Heart right ventricle (tissue), 16 donors: ENCODE results near the gene MBD3L4. TPM values are rescaled to one million over a fixed set of nuclear protein-coding genes. Genes with fewer than 3 reads are reported as not detected.
"Not testable (repeated sequence)": the region's sequence is repeated elsewhere in the genome, so short reads cannot be mapped to it uniquely, and the experiment has no call there.

Experiments
- ATAC-seq, 8 donors: fragments of 200-7000 bp; cut with Tn5 transposase; one replicate each; pipeline ENCODE4 v1.9.1; 2020; ENCODE audit warnings: mild to moderate bottlenecking in 8 of 8, moderate library complexity in 8 of 8, moderate number of reproducible peaks in 1 of 8
- DNase-seq, 2 donors: peaks; one replicate each; pipeline ENCODE4 v3.0.0-alpha.2; 2020
- H3K27ac ChIP-seq, 10 donors: fragments of 200-600 bp; sonication (generic) in 2 of 10; one replicate each; pipeline versions ENCODE4 v1.5.0 to v1.8.0; 2020 to 2022; ENCODE audit warnings: mild to moderate bottlenecking in 3 of 10
- H3K27me3 ChIP-seq, 7 donors: fragments of 200-600 bp; one replicate each; pipeline ENCODE4 v1.8.0; 2021 to 2022; ENCODE audit warnings: mild to moderate bottlenecking in 2 of 7
- H3K36me3 ChIP-seq, 9 donors: fragments of 200-600 bp; sonication (generic) in 1 of 9; one replicate each; pipeline versions ENCODE4 v1.5.0 to v1.8.0; 2020 to 2022; ENCODE audit warnings: mild to moderate bottlenecking in 2 of 9
- H3K4me1 ChIP-seq, 9 donors: fragments of 200-600 bp; sonication (generic) in 1 of 9; one replicate each; pipeline versions ENCODE4 v1.5.0 to v1.8.0; 2020 to 2022; ENCODE audit warnings: mild to moderate bottlenecking in 4 of 9
- H3K4me3 ChIP-seq, 10 donors: fragments of 200-600 bp; sonication (generic) in 2 of 10; one replicate each; pipeline versions ENCODE4 v1.5.0 to v1.8.0; 2020 to 2022; ENCODE audit warnings: mild to moderate bottlenecking in 7 of 10, moderate library complexity in 2 of 10
- H3K9me3 ChIP-seq, 11 donors: fragments of 200-600 bp in 10 of 11; sonication (generic) in 2 of 11; one replicate each; pipeline versions ENCODE4 v1.5.0 to v1.8.0; 2013 to 2022; ENCODE audit warnings: mild to moderate bottlenecking in 2 of 11, control low read depth in 1 of 11, moderate library complexity in 1 of 11
- WGBS, 2 donors: extraction: QIAGEN DNeasy Blood & Tissue Kit; methylation state at CpG; one replicate each; pipeline ENCODE4 v1.1.7; 2013; ENCODE audit warnings: inconsistent platforms in 1 of 2; 5-methylcytosine and 5-hydroxymethylcytosine counted together
- intact Hi-C, 10 donors: fragments of 100-400 bp; cut with DNase I; formaldehyde crosslinking; loops; one replicate each; pipeline versions ENCODE4 v1.11.1 to v1.14.2; 2022
- long read RNA-seq, 3 donors: library from polyadenylated mRNA; unstranded; transcript quantifications; one replicate each; pipeline ENCODE4 v2.0.0, GENCODE V29; 2020 to 2021
- polyA plus RNA-seq, 2 donors: library from polyadenylated mRNA; stranded (reverse); fragments of 200-250 nt; gene quantifications; one replicate each; pipeline ENCODE4 v1.2.3, GENCODE V29; 2013
- total RNA-seq, 10 donors: library from RNA; stranded (reverse); fragmentation: NEBNext Ultra II Directional in 3 of 10; extraction: Animal tissue kit (Norgen Biotek cat#: 25700) in 3 of 10; gene quantifications; one replicate each; pipeline versions ENCODE4 v1.2.1 to v1.2.4, GENCODE V29; 2021 to 2023
- TF ChIP-seq, protein P1 (sequence below), 9 donors: fragments of 200-600 bp; sonication (generic) in 2 of 9; IDR thresholded peaks; one replicate each; pipeline versions ENCODE4 v1.5.0 to v1.8.0; 2021 to 2022; ENCODE audit warnings: antibody characterized with exemption in 9 of 9, mild to moderate bottlenecking in 5 of 9, moderate library complexity in 1 of 9
- donor health status: Arrhythmogenic right ventricular cardiomyopathy.
- donor health status: ischemic (EF 13 %, LVEDD 7.1; RV severe dilation, severe dysfunction).
- donor health status: healthy with polysubstance abuse.
- donor health status: DM: no; HTN: yes; CAD: no.
- donor health status: DM: no; HTN: no; CAD: no.
- donor health status: ischemic (EF 25% LVEDD 6.9; RV normal size, moderate dysfunction).
- donor health status: ischemic (EF 25% LVEDD 5.7; RV mildly dilated, moderate dysfunction).
- donor health status: healthy.
- donor health status: DM: yes; HTN: yes; CAD: no.
- donor health status: Ischemic cardiomyopathy.
- donor health status: ischemic (EF 35%, LVEDD 5.7; RV mildly dilated, moderate dysfunction).
- donor health status: nonischemic (EF 11% LVEDD 7.7; RV severe dilation, severe dysfunction).
- donor health status: DM: yes; HTN: yes; CAD: no.
- donor health status: PGD.
- donor health status: ischemic (EF 29% LVEDD 5.4; RV normal size, mild dysfunction).
- donor health status: nonischemic (EF 23%, LVEDD 6.1; RV moderate dilation, normal function).

The MBD3L4 gene
- total RNA-seq (not detected), polyA plus RNA-seq (not detected)
- long read RNA-seq, donor 1: 0 reads
- long read RNA-seq, donor 2: 0 reads
- long read RNA-seq, donor 3: 0 reads

DNA sequence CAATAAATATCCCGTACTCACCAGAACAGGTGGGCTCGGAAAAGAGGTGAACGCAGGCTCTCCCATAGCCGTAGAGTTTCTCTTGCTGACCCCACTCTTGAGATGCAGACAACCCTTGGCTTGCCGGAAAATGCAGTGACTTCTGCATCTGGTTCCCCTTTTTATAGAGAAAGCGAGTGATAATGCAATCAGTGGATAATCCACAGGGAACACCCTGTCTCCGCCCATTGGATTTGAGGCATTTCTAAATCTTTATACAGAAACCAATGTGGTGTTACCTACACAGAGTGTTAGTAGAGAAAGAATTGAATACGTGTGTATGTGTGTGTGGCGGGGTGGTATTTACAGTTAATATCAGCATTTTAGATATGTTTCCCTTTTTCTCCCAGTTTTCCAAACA is at the start of gene MBD3L4:
Gene MBD3L4 (minus strand): TSS at position 101 of the 400 bp plus-strand sequence. CDS start 35 bp downstream, at position 66.
- H3K9me3 ChIP-seq, H3K27me3 ChIP-seq, DNase-seq, H3K4me1 ChIP-seq, intact Hi-C loops, H3K4me3 ChIP-seq, ATAC-seq, H3K36me3 ChIP-seq, H3K27ac ChIP-seq: not testable (repeated sequence)
- WGBS, 2 donors: no CpG with 5 or more reads among the region's 9 CpGs

DNA sequence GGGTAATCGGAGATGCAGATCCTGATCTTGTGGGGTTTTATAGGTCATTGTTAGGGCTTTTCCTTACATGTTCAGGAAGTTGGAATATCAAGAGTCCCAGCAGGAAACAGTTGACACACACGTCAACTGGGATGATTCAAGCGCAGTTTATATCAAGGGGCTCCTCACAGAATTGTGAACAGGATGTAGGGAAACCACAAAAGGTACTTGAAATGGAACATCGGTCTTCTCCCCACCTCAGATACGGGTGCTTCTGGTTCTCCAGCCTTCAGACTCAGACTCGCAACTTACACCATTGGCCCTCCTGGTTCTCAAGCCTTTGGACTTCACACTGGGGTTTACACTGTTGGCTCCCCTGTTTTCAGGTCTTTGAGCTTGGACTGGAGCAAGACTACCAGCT is 49.0 kb upstream of the MBD3L4 start:
- TF ChIP-seq, protein P1, sequence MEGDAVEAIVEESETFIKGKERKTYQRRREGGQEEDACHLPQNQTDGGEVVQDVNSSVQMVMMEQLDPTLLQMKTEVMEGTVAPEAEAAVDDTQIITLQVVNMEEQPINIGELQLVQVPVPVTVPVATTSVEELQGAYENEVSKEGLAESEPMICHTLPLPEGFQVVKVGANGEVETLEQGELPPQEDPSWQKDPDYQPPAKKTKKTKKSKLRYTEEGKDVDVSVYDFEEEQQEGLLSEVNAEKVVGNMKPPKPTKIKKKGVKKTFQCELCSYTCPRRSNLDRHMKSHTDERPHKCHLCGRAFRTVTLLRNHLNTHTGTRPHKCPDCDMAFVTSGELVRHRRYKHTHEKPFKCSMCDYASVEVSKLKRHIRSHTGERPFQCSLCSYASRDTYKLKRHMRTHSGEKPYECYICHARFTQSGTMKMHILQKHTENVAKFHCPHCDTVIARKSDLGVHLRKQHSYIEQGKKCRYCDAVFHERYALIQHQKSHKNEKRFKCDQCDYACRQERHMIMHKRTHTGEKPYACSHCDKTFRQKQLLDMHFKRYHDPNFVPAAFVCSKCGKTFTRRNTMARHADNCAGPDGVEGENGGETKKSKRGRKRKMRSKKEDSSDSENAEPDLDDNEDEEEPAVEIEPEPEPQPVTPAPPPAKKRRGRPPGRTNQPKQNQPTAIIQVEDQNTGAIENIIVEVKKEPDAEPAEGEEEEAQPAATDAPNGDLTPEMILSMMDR (IDR thresholded peaks at IDR 0.05): no peak
- DNase-seq (no peak), ATAC-seq (no peak)
- 96 to 97% methylated on average over 6 of the region's 6 CpGs for WGBS, 2 donors
- Histone ChIP-seq H3K4me3 (no peak overlapping the region), H3K36me3 (peaks cover 2 to 80% (median 12%) of the 10 kb centered on the region in 9 donors), H3K27ac (no peak overlapping the region), H3K4me1 (no peaks in the 10 kb centered on the region), H3K9me3 (peaks cover 3 to 100% (median 69%) of the 10 kb centered on the region in 11 donors), H3K27me3 (no peaks in the 10 kb centered on the region)
- intact Hi-C loops: no loop called here

DNA sequence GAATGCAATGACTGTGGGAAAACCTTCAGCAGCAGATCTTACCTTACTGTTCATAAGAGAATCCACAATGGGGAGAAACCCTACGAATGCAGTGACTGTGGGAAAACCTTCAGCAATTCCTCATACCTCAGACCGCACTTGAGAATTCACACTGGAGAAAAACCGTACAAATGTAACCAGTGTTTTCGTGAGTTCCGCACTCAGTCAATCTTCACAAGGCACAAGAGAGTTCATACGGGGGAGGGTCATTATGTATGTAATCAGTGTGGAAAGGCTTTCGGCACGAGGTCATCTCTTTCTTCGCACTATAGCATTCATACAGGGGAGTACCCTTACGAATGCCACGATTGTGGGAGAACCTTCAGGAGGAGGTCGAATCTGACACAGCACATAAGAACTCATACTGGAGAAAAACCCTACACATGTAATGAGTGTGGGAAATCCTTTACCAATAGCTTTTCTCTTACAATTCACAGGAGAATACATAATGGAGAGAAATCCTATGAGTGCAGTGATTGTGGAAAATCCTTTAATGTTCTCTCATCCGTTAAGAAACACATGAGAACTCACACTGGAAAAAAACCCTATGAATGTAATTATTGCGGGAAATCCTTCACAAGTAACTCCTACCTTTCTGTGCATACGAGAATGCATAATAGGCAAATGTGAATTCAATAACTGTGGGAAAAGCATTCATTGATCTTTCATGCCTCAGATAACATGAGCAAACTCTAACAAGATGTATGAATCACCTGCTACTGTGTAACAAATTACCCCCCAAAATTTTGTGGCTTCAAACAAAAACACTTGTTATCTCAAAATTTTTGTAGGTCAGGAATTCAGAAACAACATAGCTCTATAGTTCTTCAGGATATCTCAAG is 43.3 kb upstream of the MBD3L4 start:
- no peaks in the 10 kb centered on the region for H3K4me1 ChIP-seq
- peaks cover 28 to 100% (median 67%) of the 10 kb centered on the region in 9 donors for H3K36me3 ChIP-seq
- H3K27ac ChIP-seq: no peak overlapping the region
- 98% methylated on average over 15 of the region's 15 CpGs for WGBS, 2 donors
- intact Hi-C loops: no loop called here
- H3K9me3 ChIP-seq: peaks cover 19 to 100% (median 99%) of the 10 kb centered on the region in 11 donors
- no peak overlapping the region for H3K4me3 ChIP-seq
- H3K27me3 ChIP-seq: no peaks in the 10 kb centered on the region
- DNase-seq (no peak), ATAC-seq (no peak)
- TF ChIP-seq, protein P1 (IDR thresholded peaks at IDR 0.05): no peak

DNA sequence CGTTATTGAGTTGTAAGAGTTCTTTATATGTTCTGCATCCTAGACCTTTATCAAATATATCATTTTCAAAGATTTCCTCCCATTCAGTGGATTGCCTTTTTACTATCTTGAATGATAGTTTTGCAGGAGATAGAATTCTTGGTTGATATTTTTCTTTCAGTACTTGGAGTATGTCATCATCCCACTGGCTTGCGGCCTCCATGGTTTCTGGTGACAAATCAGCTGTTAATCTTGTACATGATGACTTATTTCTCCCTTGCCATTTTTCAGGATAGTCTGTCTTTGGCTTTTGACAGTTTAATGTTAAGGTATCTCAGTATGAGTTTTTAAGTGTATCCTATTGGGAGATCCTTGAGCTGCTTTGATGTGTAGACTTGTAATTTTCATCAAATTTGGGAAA is 38.0 kb upstream of the MBD3L4 start:
- Histone ChIP-seq H3K27me3 (no peaks in the 10 kb centered on the region), H3K9me3 (peaks cover 15 to 83% (median 67%) of the 10 kb centered on the region in 11 donors), H3K27ac (no peak overlapping the region), H3K4me3 (no peak overlapping the region), H3K4me1 (no peaks in the 10 kb centered on the region), H3K36me3 (peaks cover 37 to 100% (median 96%) of the 10 kb centered on the region in 9 donors)
- intact Hi-C loops: no loop called here
- WGBS, 2 donors: 97 to 99% methylated on average over 2 of the region's 2 CpGs
- no peak for ATAC-seq
- no peak for DNase-seq
- TF ChIP-seq, protein P1 (IDR thresholded peaks at IDR 0.05): no peak

DNA sequence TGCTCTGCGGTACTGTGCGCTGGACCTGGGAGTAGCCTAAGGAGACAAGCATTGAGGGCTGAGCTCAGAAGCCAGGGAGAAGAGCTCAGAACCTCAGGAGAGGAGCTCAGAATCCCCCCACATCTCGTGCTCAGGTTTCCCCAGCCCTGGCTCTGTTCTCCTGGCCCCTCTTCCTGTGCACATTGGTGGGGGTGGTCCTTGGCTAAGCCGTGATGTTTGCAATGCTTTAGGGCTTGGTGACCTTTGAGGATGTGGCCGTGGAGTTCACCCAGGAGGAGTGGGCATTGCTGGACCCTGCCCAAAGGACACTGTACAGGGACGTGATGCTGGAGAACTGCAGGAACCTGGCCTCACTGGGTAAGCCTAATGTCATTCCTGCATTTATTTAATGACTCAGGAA is 36.2 kb upstream of the MBD3L4 start:
- no peak for ATAC-seq
- Histone ChIP-seq H3K4me1 (peaks cover 0 to 2% (median 0%) of the 10 kb centered on the region in 9 donors), H3K9me3 (peaks cover 7 to 64% (median 48%) of the 10 kb centered on the region in 11 donors), H3K27me3 (no peaks in the 10 kb centered on the region), H3K4me3 (no peak overlapping the region), H3K27ac (no peak overlapping the region), H3K36me3 (peaks cover 27 to 100% (median 95%) of the 10 kb centered on the region in 9 donors)
- intact Hi-C loops: no loop called here
- WGBS, 2 donors: 97% methylated on average over 6 of the region's 6 CpGs
- no peak for DNase-seq
- TF ChIP-seq, protein P1 (IDR thresholded peaks at IDR 0.05): no peak
